NOMO-1 treated with dmso at 0.1 percent for 144 hours (cell line): ENCODE results near the gene DDIT3.
A peak's percentile ranks its signal among the peaks of the same experiment; 100 is the strongest.
"Not testable (repeated sequence)": the region's sequence is repeated elsewhere in the genome, so short reads cannot be mapped to it uniquely, and the experiment has no call there.

Experiments
- DNase-seq: peaks from one replicate; lab custom pipeline; 2025; ENCODE audit not compliant: unreplicated experiment; lab: John Stamatoyannopoulos, UW

DDIT3 gene

GRCh38 chr12:57520053-57520818, at the start of gene DDIT3:
Gene DDIT3 (minus strand): TSS chr12:57520514. CDS start chr12:57517406, 3,108 bp downstream.
- DNase-seq, result peak; percentile 93

- no peak for DNase-seq
Measured at GRCh38 chr12:57569858-57570257, 49.5 kb upstream of the DDIT3 start.

- no peak for DNase-seq
Measured at GRCh38 chr12:57568838-57569237, 48.5 kb upstream of the DDIT3 start.

GRCh38 chr12:57564178-57564740, 43.9 kb upstream of the DDIT3 start:
- DNase-seq, result no peak

DNA sequence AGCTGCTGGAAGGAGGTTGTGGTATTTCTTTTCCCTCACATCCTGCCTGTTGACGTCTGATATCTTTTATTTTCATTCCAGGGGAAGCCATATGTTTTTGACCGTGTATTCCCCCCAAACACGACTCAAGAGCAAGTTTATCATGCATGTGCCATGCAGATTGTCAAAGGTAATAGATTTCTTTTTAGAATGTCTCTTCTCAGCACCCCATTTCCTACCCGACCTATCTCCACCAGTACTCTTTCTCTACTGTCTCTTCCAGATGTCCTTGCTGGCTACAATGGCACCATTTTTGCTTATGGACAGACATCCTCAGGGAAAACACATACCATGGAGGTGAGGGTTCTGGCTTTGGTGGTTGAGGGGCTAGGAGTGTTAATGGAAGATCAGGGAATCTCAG, 43.0 kb upstream of the DDIT3 start:
- no peak for DNase-seq

- not testable (repeated sequence) for DNase-seq
Measured at GRCh38 chr12:57561117-57561516, 40.8 kb upstream of the DDIT3 start.

- no peak for DNase-seq
Measured at GRCh38 chr12:57560516-57560915, 40.2 kb upstream of the DDIT3 start.

- no peak for DNase-seq
Measured at GRCh38 chr12:57558864-57559263, 38.5 kb upstream of the DDIT3 start.

- no peak for DNase-seq
Measured at GRCh38 chr12:57554897-57555296, 34.6 kb upstream of the DDIT3 start.

DNA sequence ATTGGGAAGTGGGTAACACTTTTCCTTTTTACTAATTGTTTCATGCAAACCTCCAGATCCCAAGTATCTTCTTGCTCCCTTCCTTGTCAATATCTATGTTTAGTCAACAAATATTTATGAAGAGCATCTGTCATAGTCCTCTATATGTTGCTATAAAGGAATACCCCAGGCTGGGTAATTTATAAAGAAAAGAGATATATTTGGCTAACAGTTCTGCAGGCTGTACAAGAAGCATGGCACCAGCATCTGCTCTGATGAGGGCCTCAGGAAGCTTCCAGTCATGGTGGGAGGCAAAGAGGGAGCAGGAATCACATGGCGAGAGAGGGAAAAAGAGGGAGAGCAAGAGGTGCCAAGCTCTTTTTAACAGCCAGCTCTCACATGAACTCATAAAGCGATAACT, 34.1 kb upstream of the DDIT3 start:
- DNase-seq, result no peak

DNA sequence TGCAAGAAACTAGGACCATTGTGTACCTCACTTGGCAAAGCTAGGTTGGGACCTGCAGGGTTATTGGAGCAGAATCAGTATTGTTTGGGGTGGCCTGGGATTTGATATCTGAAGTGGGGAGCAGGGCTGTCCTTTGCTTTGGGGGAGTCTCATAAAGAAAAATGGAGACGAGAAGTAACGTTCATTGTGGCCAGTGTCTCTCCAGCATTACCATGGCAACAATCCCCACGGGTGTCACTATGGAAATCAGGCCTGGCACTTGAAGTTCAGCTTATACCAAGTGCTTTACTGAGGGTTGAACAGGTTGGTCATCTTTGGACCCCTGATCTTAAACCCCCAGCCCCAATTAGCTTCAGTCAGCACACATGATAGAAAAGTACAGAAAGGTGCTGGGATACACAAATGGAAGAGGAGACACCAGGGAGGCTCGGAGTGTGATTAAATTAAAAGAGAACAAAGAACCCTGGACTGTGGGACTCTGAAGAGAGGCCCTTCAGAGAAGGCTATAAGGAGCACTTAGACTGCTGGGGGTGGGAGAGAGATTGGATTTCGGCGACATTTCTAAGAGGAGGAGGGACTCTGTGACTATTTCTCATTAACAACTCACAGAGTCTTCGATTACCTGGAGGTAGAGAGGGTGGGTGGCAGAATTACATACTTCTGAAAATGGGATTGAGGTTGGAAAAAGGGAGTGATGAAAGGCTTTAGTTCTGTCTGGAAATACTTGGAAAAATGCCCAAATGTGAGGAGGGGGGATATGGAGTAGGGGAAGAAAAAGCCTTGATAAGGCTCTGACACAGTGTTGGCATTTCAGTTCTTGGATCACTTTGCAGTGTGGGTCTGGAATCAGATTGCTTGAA, 33.3 kb upstream of the DDIT3 start:
- DNase-seq, result no peak

DNA sequence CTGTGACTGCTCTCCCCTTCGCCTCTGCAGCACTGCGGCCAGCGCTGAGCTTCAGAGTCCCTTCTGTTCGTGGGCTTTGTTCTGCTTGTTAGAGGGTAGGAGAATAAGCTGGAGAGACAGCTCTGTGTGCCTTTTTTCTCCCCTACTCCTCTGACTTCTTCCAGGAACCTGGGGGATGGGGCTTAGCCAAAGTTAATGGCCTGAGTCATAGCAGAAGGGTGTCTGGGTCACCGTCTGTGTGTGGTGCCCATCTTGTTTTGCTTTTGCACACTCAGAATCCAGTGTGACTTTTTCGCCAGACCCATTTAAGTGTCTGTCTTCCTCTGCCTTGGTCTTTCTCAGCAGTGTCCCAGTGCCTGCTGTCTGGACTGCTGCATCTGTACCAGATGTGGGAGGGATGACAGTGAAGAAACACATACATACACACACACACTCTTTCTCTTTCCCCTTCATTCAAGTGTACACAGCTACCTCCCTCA, 32.6 kb upstream of the DDIT3 start:
- no peak for DNase-seq

- no peak for DNase-seq
Measured at GRCh38 chr12:57552306-57552651, 32.0 kb upstream of the DDIT3 start.

DNA sequence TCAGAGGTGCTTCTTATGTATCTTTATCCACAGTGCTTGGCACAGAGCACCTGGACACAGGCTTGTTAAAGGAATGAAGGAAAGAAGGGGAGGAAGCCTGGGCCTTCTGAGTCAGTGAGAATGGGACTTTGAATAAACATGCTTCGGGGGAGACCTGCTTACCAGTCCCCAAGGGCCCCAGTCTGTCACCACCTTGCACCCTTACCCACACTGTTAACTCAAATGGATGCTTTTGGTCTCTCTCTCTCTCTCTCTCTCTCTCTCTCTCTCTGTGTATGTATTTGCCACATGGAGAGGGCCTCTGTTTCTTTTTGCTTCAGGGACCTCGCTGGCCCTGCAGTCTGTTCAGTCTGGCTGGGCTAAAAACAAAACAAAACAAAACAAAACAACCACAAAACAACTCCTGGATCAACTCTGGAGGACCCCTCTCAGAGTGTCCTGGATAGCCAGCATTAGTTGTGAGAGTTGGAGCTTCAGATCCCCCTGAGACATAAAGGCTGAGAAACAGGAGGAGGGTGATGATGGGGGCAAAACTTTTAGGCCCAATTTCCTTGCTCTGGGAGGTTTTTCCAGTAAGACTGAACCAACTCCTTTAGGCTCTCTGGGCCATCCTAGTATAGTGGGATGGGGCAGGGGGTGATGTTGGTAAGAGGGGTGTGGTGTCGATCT, 31.5 kb upstream of the DDIT3 start:
- DNase-seq, result no peak

DNA sequence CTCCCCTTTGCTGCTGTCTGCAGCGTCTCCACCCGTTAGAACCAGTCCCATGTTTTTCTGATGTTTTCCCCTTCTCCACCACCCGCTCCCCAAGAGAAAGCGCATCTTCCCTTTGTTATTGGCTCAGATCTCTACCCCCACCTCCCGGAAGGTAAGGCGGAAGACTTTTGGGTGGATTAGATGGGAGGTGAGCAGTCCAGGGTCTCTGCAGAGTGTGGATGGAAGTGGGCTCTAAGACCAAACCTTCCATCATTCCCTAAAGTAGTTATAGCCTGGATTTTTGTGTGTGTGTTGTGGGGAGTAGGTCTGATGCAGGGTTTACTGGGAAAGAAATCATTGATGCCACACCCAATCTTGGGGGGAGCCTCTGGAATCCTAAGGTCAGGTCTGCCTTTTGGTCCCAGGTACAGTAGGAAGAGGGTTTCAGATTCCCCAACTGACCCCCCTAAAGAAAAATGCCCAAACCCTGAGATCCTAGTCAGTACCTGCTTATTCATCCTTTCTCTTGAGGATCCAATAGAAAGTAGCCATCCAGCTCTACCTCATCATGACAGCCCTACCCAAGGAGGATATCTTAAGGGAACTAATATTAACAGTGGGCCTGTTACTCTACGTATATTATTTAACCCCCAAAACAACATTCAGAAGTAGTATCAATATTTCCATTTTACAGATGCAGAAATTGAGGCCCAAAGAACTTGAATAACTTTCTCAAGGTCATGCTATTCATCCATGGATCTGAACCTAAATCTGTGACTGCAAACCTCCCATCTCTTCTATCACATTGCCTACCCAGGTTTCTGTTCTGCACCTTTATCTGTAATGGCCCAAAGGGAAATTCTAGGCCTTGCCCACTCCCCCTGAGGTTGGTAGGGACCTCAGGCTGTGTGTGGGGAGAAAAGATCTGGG, 30.6 kb upstream of the DDIT3 start:
- no peak for DNase-seq

DNA sequence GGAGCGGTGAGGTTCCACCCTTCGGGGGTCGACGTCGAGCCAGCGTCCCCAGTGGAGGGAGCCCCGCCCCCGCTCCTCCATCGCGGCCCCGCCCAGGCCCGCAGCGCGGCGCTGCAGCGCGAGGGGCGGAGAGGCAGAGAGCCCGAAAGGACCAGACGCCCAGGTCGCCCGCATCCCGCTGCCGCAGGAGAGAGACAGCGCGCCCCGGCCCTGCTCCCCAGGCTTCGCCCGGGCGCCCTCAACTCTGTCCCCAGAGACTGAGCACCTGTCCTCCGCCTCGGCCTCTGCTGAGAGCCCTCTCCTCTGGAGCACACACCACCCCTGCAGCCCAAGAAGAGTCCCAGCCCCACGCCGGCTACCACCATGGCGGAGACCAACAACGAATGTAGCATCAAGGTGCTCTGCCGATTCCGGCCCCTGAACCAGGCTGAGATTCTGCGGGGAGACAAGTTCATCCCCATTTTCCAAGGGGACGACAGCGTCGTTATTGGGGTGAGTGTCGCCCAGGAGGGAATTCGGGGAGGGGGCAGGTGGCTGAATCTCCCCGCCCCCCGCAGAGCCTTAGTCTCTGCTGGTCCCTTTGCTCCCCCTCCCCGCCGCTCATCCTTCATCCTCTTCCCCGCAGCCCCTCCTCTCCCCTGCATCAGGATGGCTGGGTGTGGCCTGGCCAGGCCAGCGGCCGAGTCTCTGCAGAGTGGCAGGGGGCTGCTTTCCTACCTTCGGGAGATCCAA, 29.8 kb upstream of the DDIT3 start, which contains the start of gene KIF5A:
Gene KIF5A (plus strand): TSS at position 136 of the 732 bp plus-strand sequence. CDS start 228 bp downstream, at position 364.
- DNase-seq, result no peak

DNA sequence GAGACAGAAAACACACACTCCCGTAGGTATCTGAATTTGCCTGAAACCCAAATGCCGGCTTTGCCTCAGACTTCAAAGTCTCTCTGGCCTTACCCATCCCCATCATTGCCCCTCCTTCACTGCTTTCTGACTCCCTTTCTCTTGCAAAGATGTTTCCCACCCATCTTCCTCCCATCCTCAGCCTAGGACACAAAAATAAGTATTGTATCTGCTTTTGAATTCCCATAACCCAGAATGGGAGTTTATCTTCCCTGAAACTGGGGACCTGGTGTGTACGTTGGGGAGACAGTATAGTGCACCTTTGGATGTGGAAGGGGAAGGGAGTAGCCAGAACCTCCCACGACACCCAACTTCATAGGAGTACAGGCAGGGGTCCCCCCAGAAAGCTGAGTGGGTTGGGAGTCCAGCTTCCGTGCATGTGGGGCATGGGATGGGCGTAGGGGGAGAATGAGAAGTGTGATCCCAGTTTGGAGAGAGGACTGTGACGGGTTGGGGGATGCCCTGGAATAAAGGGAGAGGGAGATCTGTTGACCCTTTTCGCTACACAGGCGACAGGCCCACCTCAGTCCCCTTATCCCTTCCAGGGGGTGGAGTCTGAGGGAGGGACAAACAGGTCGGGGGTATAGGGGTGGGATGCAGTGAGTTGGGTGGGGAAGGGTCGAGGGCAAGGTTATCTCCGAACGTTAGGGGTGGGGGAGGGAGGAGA, 29.0 kb upstream of the DDIT3 start:
- DNase-seq, result no peak

- DNase-seq, result no peak
Measured at GRCh38 chr12:57548488-57548887, 28.2 kb upstream of the DDIT3 start.

DNA sequence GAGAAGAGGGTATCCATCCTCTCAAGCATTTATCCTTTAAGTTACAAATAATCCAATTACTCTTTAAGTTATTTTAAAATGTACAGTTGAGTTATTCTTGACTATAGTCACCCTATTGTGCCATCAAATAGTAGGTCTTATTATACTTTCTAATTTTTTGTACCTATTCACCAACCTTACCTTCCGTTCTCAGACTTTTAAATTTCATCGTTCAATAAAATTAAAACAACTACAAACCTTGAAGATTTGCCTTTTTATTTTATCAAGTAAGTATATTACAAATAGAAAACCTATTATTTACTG, 27.6 kb upstream of the DDIT3 start:
- no peak for DNase-seq
